OCI-LY7 (cell line): ENCODE results near the gene SPEF1. TPM values are rescaled to one million over a fixed set of nuclear protein-coding genes. Genes with fewer than 3 reads are reported as not detected.

ENCODE experiments used
- BruUV-seq: library from RNA; stranded (reverse); fragments of 400-500 nt; replicated peaks from 2 replicates; lab custom pipeline; 2021; lab: Mats Ljungman, UMichigan
- CTCF ChIA-PET: fragments of 300-600 bp; sonication (Branson Sonifier 250); formaldehyde crosslinking; loops from one replicate; lab custom pipeline; 2022; ENCODE audit warnings: antibody characterized with exemption; ENCODE audit not compliant: unreplicated experiment; lab: Charles Lee
- POLR2A ChIA-PET: fragments of 300-600 bp; sonication (Branson Sonifier 250); formaldehyde crosslinking; loops from one replicate; lab custom pipeline; 2022; ENCODE audit warnings: antibody characterized with exemption; lab: Charles Lee
- DNase-seq: peaks from one replicate; pipeline ENCODE4 v3.0.0-alpha.2; 2015; ENCODE audit warnings: low spot score
- H2AFZ ChIP-seq: fragments of 200-600 bp; sonication (generic), shearing (Covaris generic); 2 replicates; pipeline ENCODE4 v1.6.1; 2014; ENCODE audit warnings: mild to moderate bottlenecking, antibody characterized with exemption, low read length, moderate library complexity
- H3K27ac ChIP-seq: fragments of 200-600 bp; sonication (generic); 2 replicates; pipeline ENCODE4 v1.5.1; 2014; ENCODE audit warnings: mixed run types, low read depth, mild to moderate bottlenecking, moderate library complexity, low read length, inconsistent platforms; ENCODE audit not compliant: poor library complexity, severe bottlenecking
- H3K36me3 ChIP-seq: fragments of 200-600 bp; sonication (generic); 2 replicates; pipeline ENCODE4 v1.6.1; 2014; ENCODE audit warnings: mild to moderate bottlenecking, antibody characterized with exemption, low read length, moderate library complexity, mixed read lengths; ENCODE audit not compliant: insufficient read depth
- H3K4me1 ChIP-seq: fragments of 200-600 bp; sonication (generic); 2 replicates; pipeline ENCODE4 v1.5.1; 2014; ENCODE audit warnings: mild to moderate bottlenecking, low read length; ENCODE audit not compliant: insufficient read depth, poor library complexity, severe bottlenecking
- H3K4me2 ChIP-seq: fragments of 200-600 bp; sonication (generic); 2 replicates; pipeline ENCODE4 v1.6.1; 2014; ENCODE audit warnings: mild to moderate bottlenecking, low read length
- H3K4me3 ChIP-seq: fragments of 200-600 bp; sonication (generic); 2 replicates; pipeline ENCODE4 v1.5.1; 2014; ENCODE audit warnings: mild to moderate bottlenecking, low read depth, low read length; ENCODE audit not compliant: poor library complexity, severe bottlenecking
- H3K79me2 ChIP-seq: fragments of 200-600 bp; sonication (generic); 2 replicates; pipeline ENCODE4 v1.6.1; 2016; ENCODE audit warnings: low read depth, mild to moderate bottlenecking, low read length, moderate library complexity, mixed read lengths; ENCODE audit not compliant: insufficient read depth
- H3K9me2 ChIP-seq: fragments of 200-600 bp; sonication (generic); 2 replicates; pipeline ENCODE4 v1.6.1; 2016; ENCODE audit warnings: mild to moderate bottlenecking, low read length, mixed read lengths; ENCODE audit not compliant: insufficient read depth
- H3K9me3 ChIP-seq: fragments of 200-600 bp; sonication (generic); 2 replicates; pipeline ENCODE4 v1.6.1; 2014; ENCODE audit warnings: mild to moderate bottlenecking, mixed run types, low read length, mixed read lengths
- H4K20me1 ChIP-seq: fragments of 200-600 bp; sonication (generic); 2 replicates; pipeline ENCODE4 v1.6.1; 2014; ENCODE audit warnings: mild to moderate bottlenecking, antibody characterized with exemption, low read length, moderate library complexity, mixed read lengths; ENCODE audit not compliant: insufficient read depth
- CTCF ChIP-seq: fragments of 200-600 bp; sonication (generic); conservative IDR thresholded peaks from 2 replicates; pipeline ENCODE4 v1.5.1; 2014; ENCODE audit warnings: mild to moderate bottlenecking, antibody characterized with exemption, low read length, moderate library complexity, mixed read lengths
- EZH2phosphoT487 ChIP-seq: fragments of 200-600 bp; sonication (generic); IDR thresholded peaks from 2 replicates; pipeline ENCODE4 v1.6.1; 2018; ENCODE audit warnings: low read depth, borderline replicate concordance, mild to moderate bottlenecking, mixed run types, antibody characterized with exemption, low read length, moderate library complexity, mixed read lengths
- intact Hi-C: fragments of 100-400 bp; cut with micrococcal nuclease; formaldehyde crosslinking; loops from one replicate; pipeline ENCODE4 v1.10.0; 2022; ENCODE audit not compliant: unreplicated experiment
- total RNA-seq, 2 experiments: library from RNA; depleted of rRNA in 1 of 2; stranded (reverse); fragments of >200 nt in 1 of 2; shearing (Covaris generic) in 1 of 2; gene quantifications; 2 replicates each; pipeline ENCODE4 v1.2.3, GENCODE V29; 2014 to 2022

Gene SPEF1
- total RNA-seq, 2 experiments from 2014 or later: 0.09 to 0.27 TPM

GRCh38 chr20:3812975-3813847 is 32.0 kb upstream of the SPEF1 start:
- DNase-seq: no peak
- no peaks in the 10 kb centered on the region for H3K36me3 ChIP-seq
- intact Hi-C loops: no loop called here
- CTCF ChIA-PET: interaction anchor here (0.5 kb wide), 1 partner anchor 68 kb away, joined by 7 read pairs; no protein-coding TSS in a partner anchor
- peaks cover 12% of the 10 kb centered on the region for H3K4me1 ChIP-seq
- no peak overlapping the region for H3K27ac ChIP-seq
- no peaks in the 10 kb centered on the region for H3K79me2 ChIP-seq
- POLR2A ChIA-PET: interaction anchor here (1.5 to 1.6 kb wide), 2 partner anchors 13 to 32 kb away, joined by 3 to 4 read pairs; no protein-coding TSS in a partner anchor
- H3K9me3 ChIP-seq: no peaks in the 10 kb centered on the region
- BruUV-seq: no TSS peak
- TF ChIP-seq EZH2phosphoT487: no peak
- no peak for TF ChIP-seq CTCF
- no peak overlapping the region for H3K4me3 ChIP-seq
- no peak overlapping the region for H2AFZ ChIP-seq
- H3K4me2 ChIP-seq: no peak overlapping the region
- H3K9me2 ChIP-seq: no peaks in the 10 kb centered on the region
- no peaks in the 10 kb centered on the region for H4K20me1 ChIP-seq

- no peaks in the 10 kb centered on the region for H4K20me1 ChIP-seq
- CTCF ChIA-PET: no interaction called here
- no peaks in the 10 kb centered on the region for H3K79me2 ChIP-seq
- H3K9me3 ChIP-seq: no peaks in the 10 kb centered on the region
- H3K4me3 ChIP-seq: no peak overlapping the region
- POLR2A ChIA-PET: interaction anchor here (0.6 to 1.6 kb wide), 3 partner anchors 12 to 356 kb away, joined by 3 to 4 read pairs (median 3); no protein-coding TSS in a partner anchor
- no peak overlapping the region for H2AFZ ChIP-seq
- H3K4me2 ChIP-seq: no peak overlapping the region
- H3K36me3 ChIP-seq: no peaks in the 10 kb centered on the region
- TF ChIP-seq EZH2phosphoT487 (no peak), CTCF (no peak)
- BruUV-seq: no TSS peak
- no peak overlapping the region for H3K27ac ChIP-seq
- DNase-seq: no peak
- intact Hi-C loops: no loop called here
- H3K9me2 ChIP-seq: no peaks in the 10 kb centered on the region
- peaks cover 15% of the 10 kb centered on the region for H3K4me1 ChIP-seq
Observed at GRCh38 chr20:3812259-3812681, 31.0 kb upstream of the SPEF1 start.
